ENCODE measurements around the gene NDC1. TPM values are rescaled to one million over a fixed set of nuclear protein-coding genes. Genes with fewer than 3 reads are reported as not detected.

The NDC1 gene
- total and polyA plus RNA-seq, 2 of the 4 experiments (the other 2 are of a cell fraction): 11.8 to 33.9 TPM

DNA sequence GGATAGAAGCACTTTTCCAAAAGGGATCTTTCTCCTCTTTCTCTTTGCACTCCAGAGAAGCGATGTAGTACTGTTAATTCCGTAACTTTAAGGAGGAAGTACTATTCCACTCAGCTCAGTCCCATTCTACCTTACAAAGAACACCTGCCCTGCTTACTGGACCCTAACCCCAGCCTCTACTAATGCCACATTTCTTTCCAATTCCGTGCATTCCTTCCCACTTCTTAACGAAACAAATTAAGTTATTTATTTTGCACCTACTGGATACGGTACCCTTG lies 511 bp downstream of the NDC1 start:
- Histone ChIP-seq H3K4me1 (ENCODE audit: control insufficient read depth, insufficient read depth, low read length) (peaks cover 7% of the 10 kb centered on the region), H3K18ac (ENCODE audit: low read depth, low read length) (peak overlapping the region; percentile 72; the same call in 1 of the 2 replicates), H3K9ac (ENCODE audit: low read depth, low read length) (peak overlapping the region; percentile 94), H3K56ac (ENCODE audit: extremely low read depth, insufficient read depth, low read length) (peak overlapping the region; percentile 73), H3K9me3 (ENCODE audit: control insufficient read depth, insufficient read depth, low read length) (0 out of 2 replicates have a peak, but pooled peaks cover under 1% of the 10 kb centered on the region), H2AK9ac (replicated peaks; ENCODE audit: low read depth, low read length, poor library complexity) (peak overlapping the region; percentile 91), H3K4ac (ENCODE audit: low read depth, low read length) (peak overlapping the region; percentile 95), H3K9me1 (ENCODE audit: insufficient read depth, low read length) (peaks cover 10% of the 10 kb centered on the region), H3K23ac (ENCODE audit: low read depth, low read length) (peak overlapping the region; percentile 93), H3K27me3 (ENCODE audit: control insufficient read depth, insufficient read depth, low read length) (no peaks in the 10 kb centered on the region), H4K91ac (ENCODE audit: insufficient read depth, low read depth, low read length) (peak overlapping the region; percentile 98; the same call in 1 of the 2 replicates), H2AK5ac (ENCODE audit: low read depth, low read length) (peak overlapping the region; percentile 81), H4K5ac (ENCODE audit: low read depth, low read length) (peak overlapping the region; percentile 79; the same call in 1 of the 2 replicates), H3K4me3 (ENCODE audit: insufficient read depth, low read depth, low read length) (peak overlapping the region; percentile 98), H2AFZ (replicated peaks; ENCODE audit: low read length, poor library complexity) (peak overlapping the region; percentile 99), H2BK5ac (ENCODE audit: low read depth, low read length, poor library complexity, severe bottlenecking) (peak overlapping the region; percentile 99), H2BK15ac (ENCODE audit: low read depth, low read length) (peak overlapping the region; percentile 55; the same call in 2 of the 3 replicates), H4K20me1 (ENCODE audit: insufficient read depth, low read length) (no peaks in the 10 kb centered on the region), H3K14ac (replicated peaks; ENCODE audit: low read depth, low read length) (peak overlapping the region; percentile 76), H2BK20ac (ENCODE audit: low read depth, low read length) (peak overlapping the region; percentile 68), H3K4me2 (ENCODE audit: low read depth, low read length) (peak overlapping the region; percentile 97), H3K79me1 (ENCODE audit: low read depth in 1 of 2, low read length in 2 of 2) (peaks cover 19 to 35% of the 10 kb centered on the region in 2 experiments), H2BK120ac (ENCODE audit: low read depth, low read length) (peak overlapping the region; percentile 58; the same call in 1 of the 2 replicates), H4K8ac (ENCODE audit: low read depth in 2 of 2, low read length in 2 of 2) (peak overlapping the region; percentile 82 to 97), H3K36me3 (ENCODE audit: control insufficient read depth, insufficient read depth, low read length) (no peaks in the 10 kb centered on the region), H3K27ac (ENCODE audit: insufficient read depth, low read length) (peak overlapping the region; percentile 98)
- in situ Hi-C loops (cut with MboI; ENCODE audit: low sequenced_read_pairs) (no loop called here), dilution Hi-C loops (cut with HindIII; ENCODE audit: low sequenced_read_pairs, unreplicated experiment) (no loop called here), intact Hi-C loops (cut with micrococcal nuclease) (no loop called here)
- DNase-seq (no peak), ATAC-seq (ENCODE audit: low read depth) (no peak)
- ChIA-PET POLR2A (ENCODE audit: unreplicated experiment) (no interaction called here), CTCF (no interaction called here)
- no peak for TF ChIP-seq CHD1 (IDR thresholded peaks at IDR 0.05; ENCODE audit: low read depth, low read length)
- 6% methylated on average over 3 of the region's 5 CpGs; no CpG with 5 or more reads in 1 of the 2 experiments for WGBS, 2 experiments (ENCODE audit: extremely low coverage in 2 of 2, insufficient read length in 1 of 2)
- BruUV-seq (replicated peaks): no TSS peak

Measured in IMR-90 (cell line).